Retinal pigment epithelial cell (primary cell): ENCODE measurements around the gene FAM184B.

Experiments used
- DNase-seq: peaks from one replicate; pipeline ENCODE4 v3.0.0-alpha.2; 2010; ENCODE audit warnings: low read depth
- H3K4me3 ChIP-seq: 2 replicates; pipeline ENCODE4 v1.5.1; 2011; ENCODE audit warnings: mild to moderate bottlenecking, low read length, control low read depth, moderate library complexity
- CTCF ChIP-seq: conservative IDR thresholded peaks from 2 replicates; pipeline ENCODE4 v1.5.1; 2011; ENCODE audit warnings: low read depth, low read length, control low read depth, inconsistent platforms

FAM184B gene

GRCh38 chr4:17781300-17782287, at the start of gene FAM184B:
Gene FAM184B, minus strand, starts transcription at chr4:17781621. Its CDS starts 322 bp downstream, at chr4:17781299.
- DNase-seq, result no peak
- TF ChIP-seq CTCF, result no peak
- H3K4me3 ChIP-seq, result peak within 1 kb of the TSS; percentile 57

- no peak for TF ChIP-seq CTCF
- no peak overlapping the region for H3K4me3 ChIP-seq
- no peak for DNase-seq
Observed at GRCh38 chr4:17823871-17824669, 42.6 kb upstream of the FAM184B start.

GRCh38 chr4:17817027-17817426, 35.6 kb upstream of the FAM184B start:
- DNase-seq, result no peak
- TF ChIP-seq CTCF, result peak; percentile 52
- H3K4me3 ChIP-seq, result no peak overlapping the region

GRCh38 chr4:17816142-17816541, 34.7 kb upstream of the FAM184B start:
- H3K4me3 ChIP-seq, result no peak overlapping the region
- no peak for TF ChIP-seq CTCF

GRCh38 chr4:17814140-17814539, 32.7 kb upstream of the FAM184B start:
- DNase-seq, result no peak
- no peak overlapping the region for H3K4me3 ChIP-seq
- TF ChIP-seq CTCF, result no peak

More at GRCh38 chr4:17816142-17816541, 34.7 kb upstream of the FAM184B start:
- no peak for DNase-seq

- DNase-seq, result no peak
- TF ChIP-seq CTCF, result no peak
- H3K4me3 ChIP-seq, result peak overlapping the region; percentile 91
Observed at GRCh38 chr4:17812801-17813200, 31.4 kb upstream of the FAM184B start.
